HepG2 (cell line): Measurements from ENCODE around the gene LIM2. TPM values are rescaled to one million over a fixed set of nuclear protein-coding genes. Genes with fewer than 3 reads are reported as not detected.

ENCODE experiments used
- ATAD3A ChIP-seq: sonication (generic); formaldehyde crosslinking; IDR thresholded peaks from 2 replicates; pipeline ENCODE4 v1.4.0; 2020; ENCODE audit warnings: missing genetic modification reagents
- CBX5 ChIP-seq: sonication (generic); formaldehyde crosslinking; IDR thresholded peaks from 2 replicates; pipeline ENCODE4 v1.4.0; 2020; ENCODE audit warnings: missing genetic modification reagents, borderline replicate concordance
- EEA1 ChIP-seq: sonication (generic); formaldehyde crosslinking; IDR thresholded peaks from 2 replicates; pipeline ENCODE4 v1.5.1; 2020; ENCODE audit warnings: mild to moderate bottlenecking, missing genetic modification reagents, borderline replicate concordance
- HHEX ChIP-seq: IDR thresholded peaks from 2 replicates; pipeline ENCODE4 v1.6.1; 2016; ENCODE audit warnings: control low read depth
- MED1 ChIP-seq: sonication (generic); formaldehyde crosslinking; IDR thresholded peaks from 2 replicates; pipeline ENCODE4 v1.4.0; 2020; ENCODE audit warnings: missing genetic modification reagents
- NFRKB ChIP-seq: fragments of 450-650 bp; IDR thresholded peaks from 2 replicates; pipeline ENCODE4 v1.6.1; 2017
- PHB2 ChIP-seq: fragments of 450-650 bp; IDR thresholded peaks from 2 replicates; pipeline ENCODE4 v1.6.1; 2018; ENCODE audit not compliant: partially characterized antibody
- PPARG ChIP-seq: conservative IDR thresholded peaks from 2 replicates; pipeline ENCODE4 v1.6.1; 2016; ENCODE audit warnings: missing biosample characterization, missing genetic modification reagents
- REPIN1 ChIP-seq: sonication (generic); formaldehyde crosslinking; IDR thresholded peaks from 2 replicates; pipeline ENCODE4 v1.8.0; 2022; ENCODE audit warnings: missing genetic modification reagents, low read depth, mild to moderate bottlenecking, borderline replicate concordance
- SALL1 ChIP-seq: sonication (generic); formaldehyde crosslinking; IDR thresholded peaks from 2 replicates; pipeline ENCODE4 v1.8.0; 2022; ENCODE audit warnings: mild to moderate bottlenecking, missing genetic modification reagents
- U2AF1 ChIP-seq: fragments of 200-400 bp; formaldehyde crosslinking; optimal IDR thresholded peaks from 2 replicates; pipeline ENCODE3; 2017; ENCODE audit warnings: mild to moderate bottlenecking, low read depth, low read length
- WIZ ChIP-seq: sonication (generic); formaldehyde crosslinking; IDR thresholded peaks from 2 replicates; pipeline ENCODE4 v1.5.1; 2020; ENCODE audit warnings: mild to moderate bottlenecking, missing genetic modification reagents
- ZBTB8A ChIP-seq: sonication (generic); formaldehyde crosslinking; IDR thresholded peaks from 2 replicates; pipeline ENCODE4 v1.4.0; 2020; ENCODE audit warnings: mild to moderate bottlenecking, low read depth, missing genetic modification reagents, borderline replicate concordance
- ZFP36 ChIP-seq: fragments of 150-350 bp; IDR thresholded peaks from 2 replicates; pipeline ENCODE4 v1.6.1; 2018; ENCODE audit warnings: borderline replicate concordance, low read length, low read depth; ENCODE audit not compliant: partially characterized antibody
- ZNF354B ChIP-seq: sonication (generic); formaldehyde crosslinking; IDR thresholded peaks from 2 replicates; pipeline ENCODE4 v1.8.0; 2022; ENCODE audit warnings: mild to moderate bottlenecking, missing genetic modification reagents
- ZNF619 ChIP-seq: sonication (generic); formaldehyde crosslinking; IDR thresholded peaks from 2 replicates; pipeline ENCODE4 v1.4.0; 2020; ENCODE audit warnings: mild to moderate bottlenecking, missing genetic modification reagents
- ZNF703 ChIP-seq: sonication (generic); formaldehyde crosslinking; IDR thresholded peaks from 2 replicates; pipeline ENCODE4 v1.5.1; 2020; ENCODE audit warnings: missing genetic modification reagents, mild to moderate bottlenecking, moderate library complexity, borderline replicate concordance
- ZNF788 ChIP-seq: sonication (generic); formaldehyde crosslinking; IDR thresholded peaks from 2 replicates; pipeline ENCODE4 v1.5.0; 2020; ENCODE audit warnings: mild to moderate bottlenecking, missing genetic modification reagents, borderline replicate concordance
- polyA plus RNA-seq, 8 experiments: library from polyadenylated mRNA; depleted of rRNA in 3 of 8; stranded (reverse) in 7 of 8; unstranded in 1 of 8; fragments of >200 nt; fragmentation: Illumina TruSeq in 4 of 8; extraction: Trizol in 4 of 8; gene quantifications; 2 replicates each; pipeline versions ENCODE4 v1.2.1 to v1.2.3, GENCODE V29; 2011 to 2016; ENCODE audit warnings: low read depth in 4 of 8, missing spikeins in 1 of 8, mixed read lengths in 1 of 8; ENCODE audit not compliant: insufficient read depth in 1 of 8
- total RNA-seq, 5 experiments: library from RNA; depleted of rRNA; stranded (reverse); fragments of >200 nt; fragmentation: Illumina TruSeq; extraction: Trizol; gene quantifications; 2 replicates each; pipeline ENCODE4 v1.2.3, GENCODE V29; 2016; ENCODE audit warnings: low read depth in 1 of 5
- TF ChIP-seq, protein P1 (sequence below): sonication (generic); formaldehyde crosslinking; IDR thresholded peaks from 2 replicates; pipeline ENCODE4 v1.9.0; 2021; ENCODE audit warnings: missing genetic modification reagents, mild to moderate bottlenecking, borderline replicate concordance
- TF ChIP-seq, protein P2 (sequence below): sonication (generic); formaldehyde crosslinking; IDR thresholded peaks from 2 replicates; pipeline ENCODE4 v1.8.0; 2022; ENCODE audit warnings: mild to moderate bottlenecking, missing genetic modification reagents; ENCODE audit not compliant: insufficient replicate concordance
- TF ChIP-seq, protein P3 (sequence below): sonication (generic); formaldehyde crosslinking; conservative IDR thresholded peaks from 2 replicates; pipeline ENCODE4 v1.8.1; 2023; ENCODE audit warnings: missing genetic modification reagents
- TF ChIP-seq, protein P4 (sequence below): sonication (generic); formaldehyde crosslinking; IDR thresholded peaks from 2 replicates; pipeline ENCODE4 v1.4.0; 2020; ENCODE audit warnings: missing genetic modification reagents

LIM2 gene
- total and polyA plus RNA-seq, 2 of the 13 experiments (the other 11 are each of a cell fraction or from before 2014, with no cell fraction given), result 1.3 TPM; not detected in 1

DNA sequence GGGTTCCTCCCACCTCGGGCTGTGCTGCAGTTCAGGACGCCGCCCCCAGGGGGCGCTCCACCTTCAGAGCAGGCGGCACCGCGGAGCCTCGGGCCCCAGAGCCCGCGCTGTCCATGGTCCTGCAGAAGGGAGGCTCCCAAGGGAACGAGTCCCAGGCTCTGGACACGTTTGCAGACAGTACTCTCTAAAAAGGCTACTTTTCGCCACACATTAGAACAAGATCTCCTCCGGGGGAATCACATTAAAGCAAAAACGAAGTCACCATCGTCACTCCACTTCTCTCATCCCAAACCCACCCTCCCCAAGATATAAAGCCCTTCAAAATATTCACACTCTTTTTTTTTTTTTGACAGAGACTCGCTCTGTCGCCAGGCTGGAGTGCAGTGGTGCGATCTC, 34.3 kb upstream of the LIM2 start (continued):
- TF ChIP-seq, protein P1, sequence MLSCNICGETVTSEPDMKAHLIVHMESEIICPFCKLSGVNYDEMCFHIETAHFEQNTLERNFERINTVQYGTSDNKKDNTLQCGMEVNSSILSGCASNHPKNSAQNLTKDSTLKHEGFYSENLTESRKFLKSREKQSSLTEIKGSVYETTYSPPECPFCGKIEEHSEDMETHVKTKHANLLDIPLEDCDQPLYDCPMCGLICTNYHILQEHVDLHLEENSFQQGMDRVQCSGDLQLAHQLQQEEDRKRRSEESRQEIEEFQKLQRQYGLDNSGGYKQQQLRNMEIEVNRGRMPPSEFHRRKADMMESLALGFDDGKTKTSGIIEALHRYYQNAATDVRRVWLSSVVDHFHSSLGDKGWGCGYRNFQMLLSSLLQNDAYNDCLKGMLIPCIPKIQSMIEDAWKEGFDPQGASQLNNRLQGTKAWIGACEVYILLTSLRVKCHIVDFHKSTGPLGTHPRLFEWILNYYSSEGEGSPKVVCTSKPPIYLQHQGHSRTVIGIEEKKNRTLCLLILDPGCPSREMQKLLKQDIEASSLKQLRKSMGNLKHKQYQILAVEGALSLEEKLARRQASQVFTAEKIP (CRISPR knock-in tag), result 0 out of 2 replicates have a peak, but pooled peaks have one; percentile 65
- TF ChIP-seq SALL1 (CRISPR knock-in tag) (peak; percentile 99), HHEX (CRISPR knock-in tag) (no peak), MED1 (CRISPR knock-in tag) (peak; percentile 80), EEA1 (CRISPR knock-in tag) (peak; percentile 92; the same call in 1 of the 2 replicates), ZNF788 (peak; percentile 82; the same call in 1 of the 2 replicates), REPIN1 (CRISPR knock-in tag) (peak; percentile 96), ZNF619 (CRISPR knock-in tag) (peak; percentile 92; the same call in 1 of the 2 replicates), PHB2 (no peak), ZNF703 (CRISPR knock-in tag) (no peak), ZFP36 (no peak), CBX5 (CRISPR knock-in tag) (peak; percentile 93), ZBTB8A (CRISPR knock-in tag) (peak; percentile 79; the same call in 1 of the 2 replicates), U2AF1 (no peak), ATAD3A (CRISPR knock-in tag) (peak; percentile 95), NFRKB (no peak), PPARG (peak; percentile 87), ZNF354B (CRISPR knock-in tag) (no peak), WIZ (CRISPR knock-in tag) (peak; percentile 99)
- TF ChIP-seq, protein P2, sequence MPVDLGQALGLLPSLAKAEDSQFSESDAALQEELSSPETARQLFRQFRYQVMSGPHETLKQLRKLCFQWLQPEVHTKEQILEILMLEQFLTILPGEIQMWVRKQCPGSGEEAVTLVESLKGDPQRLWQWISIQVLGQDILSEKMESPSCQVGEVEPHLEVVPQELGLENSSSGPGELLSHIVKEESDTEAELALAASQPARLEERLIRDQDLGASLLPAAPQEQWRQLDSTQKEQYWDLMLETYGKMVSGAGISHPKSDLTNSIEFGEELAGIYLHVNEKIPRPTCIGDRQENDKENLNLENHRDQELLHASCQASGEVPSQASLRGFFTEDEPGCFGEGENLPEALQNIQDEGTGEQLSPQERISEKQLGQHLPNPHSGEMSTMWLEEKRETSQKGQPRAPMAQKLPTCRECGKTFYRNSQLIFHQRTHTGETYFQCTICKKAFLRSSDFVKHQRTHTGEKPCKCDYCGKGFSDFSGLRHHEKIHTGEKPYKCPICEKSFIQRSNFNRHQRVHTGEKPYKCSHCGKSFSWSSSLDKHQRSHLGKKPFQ (CRISPR knock-in tag), result peak; percentile 80
- TF ChIP-seq, protein P3, sequence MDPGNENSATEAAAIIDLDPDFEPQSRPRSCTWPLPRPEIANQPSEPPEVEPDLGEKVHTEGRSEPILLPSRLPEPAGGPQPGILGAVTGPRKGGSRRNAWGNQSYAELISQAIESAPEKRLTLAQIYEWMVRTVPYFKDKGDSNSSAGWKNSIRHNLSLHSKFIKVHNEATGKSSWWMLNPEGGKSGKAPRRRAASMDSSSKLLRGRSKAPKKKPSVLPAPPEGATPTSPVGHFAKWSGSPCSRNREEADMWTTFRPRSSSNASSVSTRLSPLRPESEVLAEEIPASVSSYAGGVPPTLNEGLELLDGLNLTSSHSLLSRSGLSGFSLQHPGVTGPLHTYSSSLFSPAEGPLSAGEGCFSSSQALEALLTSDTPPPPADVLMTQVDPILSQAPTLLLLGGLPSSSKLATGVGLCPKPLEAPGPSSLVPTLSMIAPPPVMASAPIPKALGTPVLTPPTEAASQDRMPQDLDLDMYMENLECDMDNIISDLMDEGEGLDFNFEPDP (CRISPR knock-in tag), result 0 out of 2 replicates have a peak, but pooled peaks have one; percentile 74
- TF ChIP-seq, protein P4, sequence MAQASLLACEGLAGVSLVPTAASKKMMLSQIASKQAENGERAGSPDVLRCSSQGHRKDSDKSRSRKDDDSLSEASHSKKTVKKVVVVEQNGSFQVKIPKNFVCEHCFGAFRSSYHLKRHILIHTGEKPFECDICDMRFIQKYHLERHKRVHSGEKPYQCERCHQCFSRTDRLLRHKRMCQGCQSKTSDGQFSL (CRISPR knock-in tag), result peak; percentile 73; the same call in 1 of the 2 replicates
